WTC11 (cell line): ENCODE data around the gene COX4I1. TPM values are rescaled to one million over a fixed set of nuclear protein-coding genes. Genes with fewer than 3 reads are reported as not detected.

ENCODE experiments used
- ATAC-seq: fragments of 200-7000 bp; cut with Tn5 transposase; 2 replicates; pipeline ENCODE4 v1.10.0; 2021; ENCODE audit warnings: mild to moderate bottlenecking, moderate library complexity
- CTCF ChIA-PET: fragments of 300-600 bp; sonication (Branson Sonifier 250); formaldehyde crosslinking; loops from one replicate; lab custom pipeline; 2021; ENCODE audit warnings: antibody characterized with exemption; lab: Charles Lee
- POLR2A ChIA-PET: fragments of 350-600 bp; sonication (Branson Sonifier 250); formaldehyde crosslinking; loops from one replicate; lab custom pipeline; 2021; ENCODE audit warnings: antibody characterized with exemption; lab: Charles Lee
- DNase-seq: peaks from one replicate; pipeline ENCODE4 v3.0.0; 2021; ENCODE audit warnings: low spot score
- H3K27ac Mint-ChIP-seq: 2 replicates; pipeline ENCODE4 v1.8.0; 2021; ENCODE audit warnings: mixed read lengths
- H3K27me3 Mint-ChIP-seq: 2 replicates; pipeline ENCODE4 v1.8.0; 2021; ENCODE audit warnings: low read depth, mild to moderate bottlenecking, moderate library complexity, mixed read lengths
- H3K36me3 Mint-ChIP-seq: 2 replicates; pipeline ENCODE4 v1.8.0; 2021; ENCODE audit warnings: mixed read lengths
- H3K4me1 Mint-ChIP-seq: 2 replicates; pipeline ENCODE4 v1.8.0; 2022; ENCODE audit warnings: mixed read lengths
- H3K4me3 Mint-ChIP-seq: 2 replicates; pipeline ENCODE4 v1.8.0; 2021; ENCODE audit warnings: mild to moderate bottlenecking, moderate library complexity, mixed read lengths
- H3K9me3 Mint-ChIP-seq: 2 replicates; pipeline ENCODE4 v1.8.0; 2021; ENCODE audit warnings: mixed read lengths
- E2F4 ChIP-seq: sonication (generic); formaldehyde crosslinking; IDR thresholded peaks from 2 replicates; pipeline ENCODE4 v1.8.1; 2022; ENCODE audit warnings: low read depth, mild to moderate bottlenecking, moderate library complexity, missing genetic modification reagents, borderline replicate concordance
- ERG ChIP-seq: fragments of 250-450 bp; sonication (Bioruptor Pico); IDR thresholded peaks from 2 replicates; pipeline ENCODE4 v1.8.0; 2021; ENCODE audit warnings: mild to moderate bottlenecking
- MLX ChIP-seq: sonication (generic); formaldehyde crosslinking; IDR thresholded peaks from 2 replicates; pipeline ENCODE4 v1.8.1; 2023; ENCODE audit warnings: mild to moderate bottlenecking, missing genetic modification reagents, moderate library complexity
- OVOL2 ChIP-seq: fragments of 250-450 bp; sonication (Bioruptor Pico); IDR thresholded peaks from 2 replicates; pipeline ENCODE4 v1.9.0; 2021; ENCODE audit warnings: mild to moderate bottlenecking, borderline replicate concordance
- SMAD3 ChIP-seq: sonication (generic); formaldehyde crosslinking; IDR thresholded peaks from 2 replicates; pipeline ENCODE4 v1.8.0; 2022; ENCODE audit warnings: missing genetic modification reagents, mild to moderate bottlenecking, borderline replicate concordance
- SP1 ChIP-seq: sonication (generic); formaldehyde crosslinking; conservative IDR thresholded peaks from 2 replicates; pipeline ENCODE4 v1.8.1; 2022; ENCODE audit warnings: missing genetic modification reagents
- TCF7 ChIP-seq: sonication (generic); formaldehyde crosslinking; IDR thresholded peaks from 2 replicates; pipeline ENCODE4 v1.8.0; 2022; ENCODE audit warnings: mild to moderate bottlenecking, low read depth, missing genetic modification reagents, moderate library complexity
- USF1 ChIP-seq: sonication (generic); formaldehyde crosslinking; IDR thresholded peaks from 2 replicates; pipeline ENCODE4 v1.8.0; 2022; ENCODE audit warnings: mild to moderate bottlenecking, missing genetic modification reagents
- ZNF232 ChIP-seq: sonication (generic); formaldehyde crosslinking; IDR thresholded peaks from 2 replicates; pipeline ENCODE4 v1.8.0; 2022; ENCODE audit warnings: mild to moderate bottlenecking, missing genetic modification reagents
- ZNF423 ChIP-seq: fragments of 250-450 bp; sonication (Bioruptor Pico); IDR thresholded peaks from 2 replicates; pipeline ENCODE4 v2.1.2; 2022; ENCODE audit warnings: mild to moderate bottlenecking, moderate library complexity
- ZNF512 ChIP-seq: sonication (generic); formaldehyde crosslinking; IDR thresholded peaks from 2 replicates; pipeline ENCODE4 v1.8.1; 2022; ENCODE audit warnings: missing genetic modification reagents, borderline replicate concordance
- ZNF532 ChIP-seq: fragments of 250-450 bp; sonication (Bioruptor Pico); IDR thresholded peaks from 2 replicates; pipeline ENCODE4 v1.9.0; 2021; ENCODE audit warnings: mild to moderate bottlenecking, borderline replicate concordance
- total RNA-seq: library from RNA; stranded (reverse); gene quantifications from 3 replicates; pipeline ENCODE4 v1.2.3, GENCODE V29; 2021

The COX4I1 gene
- total RNA-seq, 1 experiment from 2014 or later, result 618 TPM

- no peaks in the 10 kb centered on the region for H3K9me3 Mint-ChIP-seq
- no peaks in the 10 kb centered on the region; the same call in 1 of the 2 replicates for H3K36me3 Mint-ChIP-seq
- peaks cover 21% of the 10 kb centered on the region for H3K4me1 Mint-ChIP-seq
- H3K27ac Mint-ChIP-seq, result no peak overlapping the region
- no peak overlapping the region for H3K4me3 Mint-ChIP-seq
- no peak for TF ChIP-seq SMAD3
- TF ChIP-seq ZNF232 (CRISPR knock-in tag), result no peak
- TF ChIP-seq E2F4 (CRISPR knock-in tag), result no peak
- no peak for TF ChIP-seq MLX (CRISPR knock-in tag)
- no peak for TF ChIP-seq SP1 (CRISPR knock-in tag)
- no peak for TF ChIP-seq USF1 (CRISPR knock-in tag)
- no peak for TF ChIP-seq TCF7 (CRISPR knock-in tag)
- CTCF ChIA-PET, result interaction anchor here (1.0 to 1.6 kb wide), 6 partner anchors 8 to 281 kb away, joined by 3 to 9 read pairs (median 5); no protein-coding TSS in a partner anchor
- POLR2A ChIA-PET, result no interaction called here
- DNase-seq (no peak), ATAC-seq (peak; percentile 16; the same call in 1 of the 2 replicates)
- no peaks in the 10 kb centered on the region for H3K27me3 Mint-ChIP-seq
These were observed 32.0 kb upstream of the COX4I1 start for GRCh38 chr16:85767531-85767930.

- Mint-ChIP-seq H3K9me3 (no peaks in the 10 kb centered on the region), H3K4me3 (no peak overlapping the region), H3K27me3 (no peaks in the 10 kb centered on the region), H3K4me1 (peaks cover 21% of the 10 kb centered on the region), H3K27ac (peak overlapping the region; percentile 80), H3K36me3 (no peaks in the 10 kb centered on the region; the same call in 1 of the 2 replicates)
- POLR2A ChIA-PET, result no interaction called here
- TF ChIP-seq ERG (CRISPR knock-in tag), result no peak
- TF ChIP-seq OVOL2 (CRISPR knock-in tag), result no peak
- TF ChIP-seq ZNF423 (CRISPR knock-in tag), result peak; percentile 36; the same call in 1 of the 2 replicates
- TF ChIP-seq ZNF532 (CRISPR knock-in tag), result no peak
- no peak for TF ChIP-seq ZNF512 (CRISPR knock-in tag)
- ATAC-seq (peak; percentile 77), DNase-seq (no peak)
- CTCF ChIA-PET, result interaction anchor here (0.6 to 1.6 kb wide), 9 partner anchors 9 to 1075 kb away, joined by 3 to 9 read pairs (median 4); no protein-coding TSS in a partner anchor
These were observed 31.3 kb upstream of the COX4I1 start for GRCh38 chr16:85768199-85768598.
